DMS79 treated with DMSO at 0.1 percent for 48 hours (cell line): ENCODE data around the gene FAM124A.

ENCODE experiments used
- DNase-seq: peaks from one replicate; lab custom pipeline; 2025; lab: John Stamatoyannopoulos, UW

The FAM124A gene

GRCh38 chr13:51241720-51242119 lies 19.5 kb downstream of the FAM124A start:
- DNase-seq: no peak

- DNase-seq: no peak
These were observed 21.0 kb downstream of the FAM124A start for GRCh38 chr13:51243227-51243626.

- DNase-seq: peak; percentile 48
These were observed 21.6 kb downstream of the FAM124A start for GRCh38 chr13:51243832-51244231.

GRCh38 chr13:51244637-51245405 lies 22.6 kb downstream of the FAM124A start:
- no peak for DNase-seq

DNA sequence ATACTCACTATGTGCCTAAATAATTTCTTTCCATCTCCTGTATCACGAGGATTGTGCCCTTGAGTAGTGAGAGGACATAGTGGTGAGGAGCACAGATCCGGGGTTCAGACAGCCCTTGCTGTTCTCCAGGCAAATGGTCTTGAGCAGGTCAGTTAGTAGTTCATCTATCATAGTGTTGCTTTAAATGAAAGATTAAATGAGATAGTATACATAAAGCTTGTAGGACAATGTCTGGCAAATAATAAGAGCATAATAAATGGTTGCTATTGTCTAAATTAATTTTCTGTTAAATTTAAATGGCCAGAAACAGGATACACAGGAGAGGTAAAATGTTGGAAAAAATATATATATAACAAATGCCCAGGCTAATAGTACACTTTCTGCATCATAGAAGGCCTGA lies 23.4 kb downstream of the FAM124A start:
- DNase-seq: no peak

DNA sequence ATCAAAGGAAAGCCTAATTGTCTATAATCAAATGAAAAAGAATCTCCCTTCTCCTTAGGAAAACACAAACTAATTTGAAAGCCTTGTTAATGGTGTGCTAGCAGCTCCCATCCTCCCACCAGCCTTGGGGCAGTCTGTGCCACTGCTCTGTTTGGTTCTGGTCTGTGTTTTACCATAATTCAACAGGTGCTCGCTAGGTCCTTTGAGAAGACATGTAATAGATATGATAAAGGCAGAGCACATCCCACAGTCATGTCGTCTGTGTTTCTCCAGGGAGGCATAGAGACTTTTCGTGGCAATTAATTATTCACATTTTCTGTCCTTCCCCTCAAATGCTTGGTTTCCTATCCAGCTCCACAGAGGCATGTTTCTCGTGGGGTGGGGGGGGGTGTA lies 23.8 kb downstream of the FAM124A start:
- DNase-seq: no peak

DNA sequence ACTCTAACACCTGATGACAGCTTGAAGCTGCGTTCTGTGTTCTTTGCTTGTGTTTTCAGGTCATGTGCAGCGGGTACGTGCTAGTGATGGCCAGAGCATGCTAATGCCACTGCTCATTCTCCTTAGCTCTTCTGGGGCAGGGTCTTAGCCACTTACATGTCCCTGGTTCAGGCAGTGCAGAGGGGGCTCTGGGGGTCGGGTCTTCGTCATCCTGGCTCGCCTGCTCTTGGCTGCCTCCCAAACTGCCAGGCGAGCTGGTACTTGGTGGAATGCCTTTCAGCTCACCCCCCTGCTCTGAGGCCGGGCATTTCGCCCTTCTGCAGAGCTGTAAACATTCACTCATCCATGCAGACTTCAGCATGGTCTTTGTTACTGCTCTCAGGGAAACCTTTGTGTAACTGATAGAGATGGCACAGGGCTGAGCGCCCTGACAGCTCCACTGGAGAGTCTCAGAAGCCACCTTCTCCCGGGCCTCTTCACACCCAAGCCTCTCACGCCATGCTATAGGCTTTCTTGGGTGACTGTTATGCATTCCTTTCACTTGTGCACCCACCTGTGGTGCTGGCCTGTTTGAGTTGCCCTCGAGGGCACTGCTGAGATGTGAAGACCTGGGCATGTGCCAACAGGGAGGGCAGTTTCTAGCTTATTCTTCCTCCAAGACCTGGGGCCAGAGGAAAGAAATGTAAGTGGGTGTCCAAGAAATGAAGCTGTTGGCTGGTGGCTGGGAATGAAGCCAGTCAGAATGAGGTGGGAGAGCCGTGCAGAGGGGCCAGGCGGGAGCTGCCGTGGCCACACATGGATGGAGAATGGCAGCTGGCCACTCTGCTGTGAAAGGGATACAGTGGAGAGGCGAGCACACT lies 24.4 kb downstream of the FAM124A start:
- DNase-seq: peak; percentile 79

DNA sequence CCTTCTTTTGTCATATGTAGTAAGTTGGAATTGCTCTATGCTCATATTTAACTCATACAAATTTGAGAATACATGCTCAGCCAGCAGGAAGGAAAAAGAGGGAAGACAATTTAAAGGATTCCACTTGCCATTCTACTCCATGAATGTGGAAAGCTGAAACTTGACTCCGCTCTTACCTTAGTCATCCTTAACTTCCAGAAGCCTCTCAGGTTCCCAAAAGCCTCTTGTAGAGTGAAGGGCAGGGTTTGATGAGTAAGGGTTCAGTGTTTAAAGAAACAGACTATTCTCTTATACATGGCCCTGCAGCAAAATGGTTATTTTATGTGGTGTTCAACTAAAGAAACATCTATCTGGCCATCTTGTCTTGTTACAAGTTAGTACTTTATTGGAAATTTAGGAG lies 27.1 kb downstream of the FAM124A start:
- no peak for DNase-seq

- no peak for DNase-seq
These were observed 27.9 kb downstream of the FAM124A start for GRCh38 chr13:51249770-51250741.

DNA sequence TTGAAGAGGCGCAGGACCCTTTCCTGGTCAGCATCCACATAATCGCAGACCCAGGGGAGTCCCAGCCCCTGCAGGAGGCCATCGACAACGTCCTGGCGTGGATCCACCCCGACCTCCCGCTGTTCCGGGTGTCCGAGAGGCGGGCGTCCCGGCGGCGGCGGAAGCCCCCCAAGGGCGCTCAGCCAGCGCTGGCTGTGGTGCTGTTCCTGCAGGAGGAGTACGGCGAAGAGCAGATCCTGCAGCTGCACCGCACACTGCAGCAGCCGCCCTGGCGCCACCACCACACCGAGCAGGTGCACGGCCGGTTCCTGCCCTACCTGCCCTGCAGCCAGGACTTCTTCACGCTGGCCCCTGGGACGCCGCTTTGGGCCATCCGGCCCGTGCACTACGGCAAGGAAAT lies 29.3 kb downstream of the FAM124A start:
- DNase-seq: no peak

- DNase-seq: no peak
These were observed 30.8 kb downstream of the FAM124A start for GRCh38 chr13:51252954-51253532.

GRCh38 chr13:51255556-51255955 lies 33.4 kb downstream of the FAM124A start:
- DNase-seq: no peak

DNA sequence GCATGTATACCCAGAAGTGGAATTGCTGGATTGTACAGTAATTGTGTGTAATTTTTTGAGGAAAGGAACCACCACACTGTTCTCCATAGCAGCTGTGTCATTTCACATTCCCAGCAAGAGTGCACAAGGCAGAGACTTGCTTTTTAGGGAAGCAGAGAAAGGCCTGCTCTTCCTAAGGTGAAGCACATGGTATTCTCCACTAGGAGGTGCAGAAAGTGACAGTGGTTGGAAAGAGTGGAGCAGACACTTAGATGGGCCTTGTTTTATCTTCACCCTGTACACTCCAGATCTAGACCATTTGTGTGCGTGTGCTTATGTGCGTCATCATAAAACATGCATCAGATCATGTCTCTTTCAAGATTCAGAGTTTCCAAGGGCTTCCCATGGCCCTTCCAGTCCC lies 35.0 kb downstream of the FAM124A start:
- no peak for DNase-seq

GRCh38 chr13:51258612-51259548 lies 36.7 kb downstream of the FAM124A start:
- DNase-seq: no peak

GRCh38 chr13:51260154-51260553 lies 38.0 kb downstream of the FAM124A start:
- no peak for DNase-seq

GRCh38 chr13:51261610-51262249 lies 39.5 kb downstream of the FAM124A start:
- DNase-seq: no peak

- no peak for DNase-seq
These were observed 40.5 kb downstream of the FAM124A start for GRCh38 chr13:51262501-51263211.

GRCh38 chr13:51266642-51267041 lies 44.4 kb downstream of the FAM124A start:
- DNase-seq: peak; percentile 6

DNA sequence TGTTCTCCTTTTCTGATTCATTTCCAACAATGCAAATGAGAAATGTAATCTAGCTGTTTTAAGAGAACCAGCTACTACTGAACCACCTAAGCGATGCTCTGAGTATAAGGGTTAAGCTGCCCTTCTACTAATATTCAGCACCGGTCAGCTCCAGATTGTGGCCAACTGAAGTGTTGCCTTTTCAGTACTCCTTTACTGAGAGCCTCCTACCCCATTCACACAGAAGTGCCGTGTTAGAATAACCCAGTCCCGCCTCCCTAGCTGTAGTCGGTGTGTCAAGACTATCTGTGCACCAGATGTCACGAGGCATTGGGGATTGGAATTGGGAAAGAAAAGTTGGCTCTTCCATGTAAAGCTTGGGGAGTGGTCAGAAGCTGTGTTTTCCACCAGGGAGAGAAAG lies 45.4 kb downstream of the FAM124A start:
- no peak for DNase-seq
